GM21515 (cell line): Measurements from ENCODE around the gene SRPK2.
"Not testable (repeated sequence)": the region's sequence is repeated elsewhere in the genome, so short reads cannot be mapped to it uniquely, and the experiment has no call there.

ENCODE experiments used
- ATAC-seq: cut with Tn5 transposase; IDR thresholded peaks from one replicate; pipeline ENCODE4 v1.9.1; 2021; ENCODE audit not compliant: unreplicated experiment

The SRPK2 gene

GRCh38 chr7:105305633-105306032, 83.1 kb downstream of the SRPK2 start:
- ATAC-seq: no peak

- peak; percentile 68 for ATAC-seq
Measured at GRCh38 chr7:105304040-105304895, 84.5 kb downstream of the SRPK2 start.

GRCh38 chr7:105300587-105300986, 88.1 kb downstream of the SRPK2 start:
- not testable (repeated sequence) for ATAC-seq

GRCh38 chr7:105298439-105298894, 90.3 kb downstream of the SRPK2 start:
- ATAC-seq: peak; percentile 92

- peak; percentile 35 for ATAC-seq
Measured at GRCh38 chr7:105297985-105298384, 90.7 kb downstream of the SRPK2 start.

- ATAC-seq: no peak
Measured at GRCh38 chr7:105297309-105297708, 91.4 kb downstream of the SRPK2 start.

GRCh38 chr7:105296491-105296890, 92.2 kb downstream of the SRPK2 start:
- no peak for ATAC-seq

- ATAC-seq: no peak
Measured at GRCh38 chr7:105295596-105296352, 92.9 kb downstream of the SRPK2 start.

- not testable (repeated sequence) for ATAC-seq
Measured at GRCh38 chr7:105294482-105294881, 94.2 kb downstream of the SRPK2 start.

GRCh38 chr7:105289704-105290103, 99.0 kb downstream of the SRPK2 start:
- ATAC-seq: no peak

GRCh38 chr7:105286441-105286840, 102.3 kb downstream of the SRPK2 start:
- ATAC-seq: no peak

GRCh38 chr7:105285118-105285874, 103.4 kb downstream of the SRPK2 start:
- ATAC-seq: no peak

GRCh38 chr7:105284014-105284413, 104.7 kb downstream of the SRPK2 start:
- ATAC-seq: no peak

- ATAC-seq: no peak
Measured at GRCh38 chr7:105281966-105282365, 106.8 kb downstream of the SRPK2 start.

GRCh38 chr7:105279688-105280007, 109.1 kb downstream of the SRPK2 start:
- no peak for ATAC-seq

GRCh38 chr7:105278973-105279687, 109.6 kb downstream of the SRPK2 start:
- no peak for ATAC-seq

GRCh38 chr7:105278565-105278964, 110.2 kb downstream of the SRPK2 start:
- no peak for ATAC-seq

GRCh38 chr7:105277341-105277740, 111.4 kb downstream of the SRPK2 start:
- no peak for ATAC-seq

- no peak for ATAC-seq
Measured at GRCh38 chr7:105270117-105270516, 118.6 kb downstream of the SRPK2 start.

- ATAC-seq: peak; percentile 35
Measured at GRCh38 chr7:105269397-105269796, 119.3 kb downstream of the SRPK2 start.
